ENCODE measurements around the gene SIX3. TPM values are rescaled to one million over a fixed set of nuclear protein-coding genes. Genes with fewer than 3 reads are reported as not detected.
A peak's percentile ranks its signal among the peaks of the same experiment; 100 is the strongest.

SIX3 gene
- total and polyA plus RNA-seq, 11 donors, result not detected

- Histone ChIP-seq H3K27ac (no peak overlapping the region), H3K4me1 (peaks cover 2 to 57% (median 20%) of the 10 kb centered on the region in 12 donors), H3K9me3 (no peaks in the 10 kb centered on the region), H3K27me3 (peaks cover 76 to 100% (median 97%) of the 10 kb centered on the region in 9 donors), H3K36me3 (no peaks in the 10 kb centered on the region), H3K4me3 (peak overlapping the region in 8 of 12 donors; percentile 8 to 34 (median 27))
- ATAC-seq (no peak), DNase-seq (no peak)
- intact Hi-C loops (cut with DNase I), result no loop called here
- no peak for TF ChIP-seq CTCF (IDR thresholded peaks at IDR 0.05)
- WGBS, 4 donors, result 1% methylated on average over 41 to 48 of the region's 48 CpGs
Measured at GRCh38 chr2:44934983-44935728, 6.3 kb upstream of the SIX3 start.

GRCh38 chr2:44935729-44936098 is 5.8 kb upstream of the SIX3 start:
- intact Hi-C loops (cut with DNase I), result no loop called here
- WGBS, 4 donors, result 0 to 3% (median 2%) methylated on average over 24 to 27 of the region's 27 CpGs
- Histone ChIP-seq H3K27ac (no peak overlapping the region), H3K27me3 (peaks cover 72 to 100% (median 98%) of the 10 kb centered on the region in 9 donors), H3K4me1 (peaks cover 2 to 57% (median 20%) of the 10 kb centered on the region in 12 donors), H3K36me3 (no peaks in the 10 kb centered on the region), H3K9me3 (no peaks in the 10 kb centered on the region), H3K4me3 (peak overlapping the region in 1 of 12 donors; percentile 30)
- ATAC-seq (no peak), DNase-seq (no peak)
- TF ChIP-seq POLR2A (IDR thresholded peaks at IDR 0.05), result no peak
- no peak for TF ChIP-seq CTCF (IDR thresholded peaks at IDR 0.05)

- intact Hi-C loops (cut with DNase I), result no loop called here
- ATAC-seq (no peak), DNase-seq (no peak)
- no peaks in the 10 kb centered on the region for H3K36me3 ChIP-seq
- peaks cover 2 to 58% (median 25%) of the 10 kb centered on the region in 12 donors for H3K4me1 ChIP-seq
- H3K9me3 ChIP-seq, result no peaks in the 10 kb centered on the region
- WGBS, 4 donors, result 7 to 11% (median 10%) methylated on average over 6 of the region's 6 CpGs
- H3K4me3 ChIP-seq, result no peak overlapping the region
- H3K27me3 ChIP-seq, result peaks cover 72 to 100% (median 98%) of the 10 kb centered on the region in 9 donors
- TF ChIP-seq CTCF (IDR thresholded peaks at IDR 0.05) (no peak), POLR2A (IDR thresholded peaks at IDR 0.05) (no peak)
- H3K27ac ChIP-seq, result no peak overlapping the region
Measured at GRCh38 chr2:44936275-44936674, 5.2 kb upstream of the SIX3 start.

GRCh38 chr2:44936715-44937687 is 4.5 kb upstream of the SIX3 start:
- no peak for ATAC-seq

More at GRCh38 chr2:44936715-44937687, 4.5 kb upstream of the SIX3 start:
- Histone ChIP-seq H3K36me3 (no peaks in the 10 kb centered on the region), H3K4me1 (peaks cover 2 to 66% (median 26%) of the 10 kb centered on the region in 12 donors), H3K9me3 (no peaks in the 10 kb centered on the region), H3K4me3 (peak overlapping the region in 1 of 12 donors; percentile 11), H3K27me3 (peaks cover 69 to 100% (median 97%) of the 10 kb centered on the region in 9 donors), H3K27ac (no peak overlapping the region)
- 5 to 11% (median 9%) methylated on average over 14 to 22 of the region's 22 CpGs for WGBS, 4 donors
- intact Hi-C loops (cut with DNase I), result no loop called here
- no peak for TF ChIP-seq CTCF (IDR thresholded peaks at IDR 0.05)
- no peak for TF ChIP-seq POLR2A (IDR thresholded peaks at IDR 0.05)
- DNase-seq, result no peak
